LoVo (cell line): Measurements from ENCODE around the gene C12orf54.
"Not testable (repeated sequence)": the region's sequence is repeated elsewhere in the genome, so short reads cannot be mapped to it uniquely, and the experiment has no call there.

Experiments
- DNase-seq: peaks from one replicate; pipeline ENCODE4 v3.0.0-alpha.2; 2016; ENCODE audit warnings: low spot score

Gene C12orf54

DNA sequence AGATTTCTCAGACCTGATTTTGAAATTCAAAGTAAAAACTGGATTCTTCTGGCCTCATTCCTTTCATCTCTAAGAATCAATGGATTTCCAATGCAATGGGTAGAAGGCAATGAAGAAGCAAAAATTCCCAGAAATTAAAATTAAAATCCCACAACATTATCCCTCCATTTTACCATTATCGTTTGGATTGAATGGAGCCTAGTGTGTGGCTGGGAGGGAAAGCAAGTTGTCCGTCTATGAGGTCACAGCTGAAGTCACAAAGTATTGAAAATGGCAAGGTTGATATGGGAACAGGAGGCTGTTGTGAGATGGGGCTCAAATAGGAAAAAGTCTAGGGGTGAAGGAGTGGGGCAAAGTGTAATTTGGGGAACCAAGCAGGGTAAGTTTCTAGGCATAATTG lies at the start of gene C12orf54:
C12orf54 (plus strand) TSS at position 301 of the 400 bp plus-strand sequence. CDS start 799 bp downstream, outside the sequence.
- DNase-seq: no peak

DNA sequence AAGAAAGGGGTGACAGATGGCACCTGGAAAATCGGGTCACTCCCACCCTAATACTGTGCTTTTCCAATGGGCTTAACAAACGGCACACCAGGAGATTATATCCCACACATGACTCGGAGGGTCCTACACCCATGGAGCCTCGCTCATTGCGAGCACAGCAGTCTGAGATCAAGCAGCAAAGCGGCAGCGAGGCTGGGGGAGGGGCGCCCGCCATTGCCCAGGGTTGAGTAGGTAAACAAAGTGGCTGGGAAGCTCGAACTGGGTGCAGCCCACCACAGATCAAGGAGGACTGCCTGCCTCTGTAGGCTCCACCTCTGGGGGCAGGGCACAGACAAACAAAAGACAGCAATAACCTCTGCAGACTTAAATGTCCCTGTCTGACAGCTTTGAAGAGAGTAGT lies 48.3 kb upstream of the C12orf54 start:
- not testable (repeated sequence) for DNase-seq

DNA sequence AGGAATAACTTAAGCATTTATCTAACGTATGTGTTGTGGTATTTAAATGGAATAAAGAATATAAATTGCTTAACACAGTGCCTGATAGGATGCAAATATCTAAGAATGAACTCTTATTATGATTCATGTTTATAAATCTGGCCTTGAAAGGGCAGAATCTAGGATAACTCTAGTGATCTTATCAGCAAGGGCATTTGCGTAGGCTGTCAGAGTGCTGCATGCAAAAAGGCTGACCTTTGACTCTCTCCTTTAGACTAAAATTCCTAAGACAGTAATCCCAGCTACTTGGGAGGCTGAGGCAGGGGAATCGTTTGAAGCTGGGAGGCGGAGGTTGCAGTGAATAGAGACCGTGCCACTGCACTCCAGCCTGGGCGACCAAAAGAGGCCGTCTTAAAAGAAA lies 41.2 kb upstream of the C12orf54 start:
- DNase-seq: no peak

DNA sequence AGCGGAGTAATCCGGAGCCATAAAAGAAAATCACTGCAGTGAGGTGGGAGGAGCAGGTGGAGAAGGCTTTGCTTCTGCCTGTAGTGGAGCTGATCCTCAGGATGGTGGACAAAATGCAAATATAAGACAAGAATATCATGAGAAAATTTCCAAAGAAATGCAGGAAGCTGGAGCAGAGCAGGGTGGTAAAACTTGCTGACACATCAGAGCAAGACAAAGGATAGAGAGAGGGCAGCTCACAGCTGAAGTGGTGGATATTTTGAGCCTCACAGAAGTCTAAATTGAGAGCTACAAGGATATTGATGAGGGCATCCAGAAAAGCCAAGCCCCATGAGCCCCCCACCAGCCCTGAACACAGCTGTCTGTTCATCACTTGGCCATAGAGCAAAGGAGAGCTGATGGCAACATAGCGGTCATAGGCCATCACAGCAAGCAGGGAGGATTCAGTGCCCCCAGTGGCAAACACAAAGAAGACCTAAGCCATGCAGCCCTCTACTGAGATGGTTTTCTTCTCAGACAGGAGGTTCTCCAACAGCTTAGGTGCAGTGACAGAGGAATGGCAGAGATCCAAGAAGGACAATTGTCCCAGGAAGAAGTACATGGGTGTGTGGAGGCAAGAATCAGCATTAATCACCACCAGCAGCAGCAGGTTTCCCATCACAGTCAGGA lies 40.0 kb upstream of the C12orf54 start:
- DNase-seq: no peak

DNA sequence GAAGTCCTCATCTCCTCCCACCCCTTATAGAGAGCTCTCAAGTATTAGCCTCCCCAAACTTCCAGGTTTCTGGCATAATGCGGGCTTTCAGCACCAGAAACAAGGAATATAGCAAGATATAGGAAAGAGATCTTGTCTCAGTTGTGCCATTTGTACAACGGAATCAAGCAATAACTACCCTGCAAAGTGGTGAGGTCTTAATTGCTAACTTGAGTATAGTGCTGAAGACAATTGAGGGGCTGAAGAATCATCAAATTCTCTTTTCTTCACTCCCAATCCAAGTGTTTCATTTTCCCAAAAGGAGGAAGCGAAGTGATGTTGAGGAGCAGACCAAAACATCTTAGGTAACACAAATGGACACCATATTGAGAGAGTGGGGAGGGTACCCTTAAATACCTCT lies 36.8 kb upstream of the C12orf54 start:
- DNase-seq: no peak

DNA sequence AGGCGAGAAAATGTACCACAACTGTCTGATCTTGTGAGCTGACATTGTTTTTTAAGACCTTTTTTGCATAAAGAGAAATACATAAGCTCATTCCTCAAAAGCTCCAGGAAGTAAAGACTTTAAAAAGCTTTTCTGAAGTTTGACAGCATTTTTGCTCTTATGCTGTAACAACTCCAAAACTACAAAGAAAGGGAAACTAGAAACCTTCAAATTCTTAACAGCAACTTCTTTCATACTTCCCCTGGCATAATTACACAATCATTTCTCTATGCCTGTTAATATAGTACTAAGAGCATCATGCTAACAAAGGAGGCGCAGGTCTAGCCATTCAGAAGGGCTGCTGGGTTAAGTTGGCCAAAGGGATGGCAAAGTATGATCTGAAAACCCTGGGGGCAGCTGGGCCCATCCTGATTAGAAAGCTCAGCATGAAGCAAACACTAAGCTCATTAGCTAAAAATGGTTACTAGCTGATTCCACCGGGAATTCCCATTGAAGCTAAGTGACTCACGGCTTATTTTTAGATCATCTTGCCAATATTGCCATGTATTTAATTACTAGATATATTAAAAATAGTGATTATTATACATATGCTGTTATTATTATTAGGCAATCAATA lies 36.0 kb upstream of the C12orf54 start:
- no peak for DNase-seq

DNA sequence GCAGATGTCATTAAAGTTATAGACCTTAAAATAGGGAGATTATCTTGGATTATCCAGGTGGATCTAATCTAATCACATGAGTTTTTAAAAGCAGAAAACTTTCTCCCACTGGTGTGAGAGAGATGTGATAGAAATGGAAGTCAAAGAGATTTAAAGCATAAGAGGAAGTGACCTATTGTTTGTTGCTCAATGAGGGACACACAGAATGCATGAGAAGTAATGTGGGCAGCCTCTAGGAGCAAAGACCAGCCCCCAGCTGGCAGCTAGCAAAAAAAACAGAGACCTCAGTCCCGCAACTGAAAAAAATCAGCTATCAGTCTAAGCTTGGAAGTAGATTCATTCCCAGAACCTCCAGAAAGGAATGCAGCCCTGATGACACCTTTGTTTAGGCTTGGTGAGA lies 34.5 kb upstream of the C12orf54 start:
- no peak for DNase-seq

DNA sequence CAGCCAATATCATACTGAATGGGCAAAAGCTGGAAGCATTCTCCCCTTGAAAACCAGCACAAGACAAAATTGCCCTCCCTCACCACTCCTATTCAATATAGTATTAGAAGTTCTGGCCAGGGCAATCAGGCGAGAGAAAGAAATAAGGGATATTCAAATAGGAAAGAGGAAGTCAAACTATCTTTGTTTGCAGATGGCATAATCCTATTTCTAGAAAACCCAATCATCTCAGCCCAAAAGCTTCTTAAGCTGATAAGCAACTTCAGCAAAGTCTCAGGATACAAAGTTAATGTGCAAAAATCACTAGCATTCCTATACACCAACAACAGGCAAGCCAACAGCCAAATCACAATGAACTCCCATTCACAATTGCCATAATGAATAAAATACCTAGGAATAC lies 30.9 kb upstream of the C12orf54 start:
- no peak for DNase-seq

DNA sequence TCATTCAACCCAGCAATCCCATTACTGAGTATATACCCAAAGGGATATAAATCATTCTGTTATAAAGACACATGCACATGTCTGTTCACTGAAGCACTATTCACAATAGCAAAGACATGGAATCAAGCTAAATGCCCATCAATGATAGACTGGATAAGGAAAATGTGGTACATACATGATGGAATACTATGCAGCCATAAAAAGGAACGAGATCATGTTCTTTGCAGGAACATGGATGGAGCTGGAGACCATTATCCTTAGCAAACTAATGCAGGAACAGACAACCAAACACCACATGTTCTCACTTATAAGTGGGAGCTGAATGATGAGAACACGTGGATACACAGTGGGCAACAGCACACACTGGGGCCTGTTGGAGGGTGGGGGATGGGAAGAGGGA lies 29.3 kb upstream of the C12orf54 start:
- DNase-seq: not testable (repeated sequence)

DNA sequence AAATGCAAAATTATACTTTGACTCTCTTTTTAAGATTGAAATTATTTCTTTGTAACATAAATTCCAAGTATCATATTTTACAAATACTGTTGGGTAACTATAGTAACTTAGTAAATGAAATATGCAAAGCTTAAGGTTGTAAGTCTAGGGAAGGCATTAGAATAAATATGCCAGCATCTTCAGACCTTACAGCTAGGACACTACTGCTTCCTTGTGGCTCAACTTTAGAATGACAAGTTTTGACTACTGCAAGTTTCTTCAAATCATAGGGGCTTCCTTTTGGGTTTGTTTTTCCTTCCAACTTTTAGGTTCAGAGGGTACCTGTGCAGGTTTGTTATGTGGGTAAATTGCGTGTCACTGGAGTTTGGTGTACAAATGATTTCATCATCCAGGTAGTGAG lies 27.6 kb upstream of the C12orf54 start:
- no peak for DNase-seq

DNA sequence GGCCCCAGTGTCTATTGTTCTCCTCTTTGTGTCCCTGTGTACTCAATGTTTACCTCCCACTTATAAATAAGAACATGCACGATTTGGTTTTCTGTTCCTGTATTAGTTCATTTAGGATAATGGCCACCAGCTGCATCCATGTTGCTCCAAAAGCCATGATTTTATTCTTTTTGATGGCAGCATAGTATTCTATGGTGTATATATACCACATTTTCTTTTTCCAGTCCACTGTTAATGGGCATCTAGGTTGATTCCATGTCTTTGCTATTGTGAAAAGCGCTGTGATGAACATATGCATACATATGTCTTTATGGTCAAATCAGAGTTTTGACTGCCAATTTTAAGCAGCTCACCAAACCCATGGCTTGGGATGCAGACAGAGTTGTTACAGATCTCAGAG lies 27.2 kb upstream of the C12orf54 start:
- no peak for DNase-seq

DNA sequence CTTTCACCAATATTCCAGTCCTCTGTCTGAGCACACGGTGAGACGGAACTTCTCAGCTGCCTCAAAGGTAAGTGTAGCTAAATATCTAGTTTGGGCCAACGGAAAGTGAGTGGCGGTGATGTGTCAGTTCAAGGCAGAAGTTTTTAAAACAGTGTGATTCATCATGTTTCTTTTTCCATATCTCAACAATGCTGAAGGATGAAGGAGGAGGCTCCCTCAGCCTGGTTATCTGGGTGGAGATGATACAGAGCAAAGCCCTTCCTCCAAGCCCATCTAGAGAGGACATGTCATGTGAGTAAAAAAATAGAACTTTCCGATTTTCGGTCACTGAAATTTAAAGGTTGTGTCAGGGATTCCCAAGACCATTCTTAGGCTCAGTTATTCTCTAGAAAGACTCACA lies 23.0 kb upstream of the C12orf54 start:
- DNase-seq: no peak

DNA sequence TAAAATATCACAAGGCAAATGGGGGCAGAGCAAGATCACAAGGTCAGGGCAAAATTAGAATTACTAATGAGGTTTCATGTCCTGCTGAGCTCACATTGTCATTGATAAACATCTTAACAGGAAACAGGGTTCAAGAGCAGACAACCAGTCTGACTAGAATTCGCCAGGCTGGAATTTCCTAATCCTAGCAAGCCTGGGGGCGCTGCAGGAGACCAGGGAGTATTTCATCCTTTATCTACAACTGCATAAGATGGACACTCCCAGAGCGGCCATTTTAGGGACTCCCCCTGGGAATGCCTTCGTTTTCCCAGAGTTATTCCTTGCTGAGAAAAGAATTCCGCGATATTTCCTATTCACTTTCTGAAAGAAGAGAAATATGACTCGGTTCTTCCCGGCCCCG lies 13.3 kb upstream of the C12orf54 start:
- not testable (repeated sequence) for DNase-seq

DNA sequence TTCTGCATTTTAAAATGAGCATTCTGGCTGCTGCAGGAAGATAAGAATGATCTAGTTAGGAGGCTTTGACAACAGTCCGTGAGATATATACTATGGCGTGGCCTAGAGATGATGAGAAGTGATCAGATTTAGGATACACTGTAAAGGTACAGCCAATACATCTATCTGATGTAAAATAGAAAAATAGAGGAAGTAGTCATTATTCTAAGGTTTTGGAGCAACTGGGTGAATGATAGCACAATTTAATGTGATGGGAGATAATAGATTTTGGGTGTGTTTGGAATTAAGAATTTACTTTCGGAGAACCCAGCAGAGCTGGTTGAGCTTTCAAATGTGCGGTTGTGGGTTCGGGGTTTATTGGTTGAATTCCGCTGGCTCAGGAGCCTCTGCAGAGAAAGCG lies 10.0 kb upstream of the C12orf54 start, which contains the start of gene ANP32D:
ANP32D (plus strand) TSS at position 301 of the 400 bp plus-strand sequence. CDS start 106 bp downstream, outside the sequence.
- DNase-seq: no peak

DNA sequence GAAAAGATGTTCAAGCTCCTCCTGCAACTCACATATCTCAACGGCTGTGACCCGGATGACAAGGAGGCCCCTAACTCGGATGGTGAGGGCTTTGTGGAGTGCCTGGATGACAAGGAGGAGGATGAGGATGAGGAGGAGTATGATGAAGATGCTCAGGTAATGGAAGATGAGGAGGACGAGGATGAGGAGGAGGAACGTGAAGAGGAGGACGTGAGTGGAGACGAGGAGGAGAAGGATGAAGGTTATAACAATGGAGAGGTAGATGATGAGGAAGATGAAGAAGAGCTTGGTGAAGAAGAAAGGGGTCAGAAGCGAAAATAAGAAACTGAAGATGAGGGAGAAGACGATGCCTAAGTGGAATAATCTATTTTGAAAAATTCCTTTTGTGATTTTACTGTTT lies 9.2 kb upstream of the C12orf54 start:
- no peak for DNase-seq

DNA sequence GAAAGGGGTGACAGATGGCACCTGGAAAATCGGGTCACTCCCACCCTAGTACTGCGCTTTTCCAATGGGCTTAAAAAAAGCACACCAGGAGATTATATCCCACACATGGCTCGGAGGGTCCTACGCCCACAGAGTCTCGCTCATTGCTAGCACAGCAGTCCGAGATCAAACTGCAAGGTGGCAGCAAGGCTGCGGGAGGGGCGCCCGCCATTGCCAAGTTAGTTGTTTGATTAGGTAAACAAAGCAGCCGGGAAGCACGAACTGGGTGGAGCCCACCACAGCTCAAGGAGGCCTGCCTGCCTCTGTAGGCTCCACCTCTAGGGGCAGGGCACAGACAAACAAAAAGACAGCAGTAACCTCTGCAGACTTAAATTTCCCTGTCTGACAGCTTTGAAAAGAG lies 7.8 kb upstream of the C12orf54 start:
- DNase-seq: not testable (repeated sequence)

DNA sequence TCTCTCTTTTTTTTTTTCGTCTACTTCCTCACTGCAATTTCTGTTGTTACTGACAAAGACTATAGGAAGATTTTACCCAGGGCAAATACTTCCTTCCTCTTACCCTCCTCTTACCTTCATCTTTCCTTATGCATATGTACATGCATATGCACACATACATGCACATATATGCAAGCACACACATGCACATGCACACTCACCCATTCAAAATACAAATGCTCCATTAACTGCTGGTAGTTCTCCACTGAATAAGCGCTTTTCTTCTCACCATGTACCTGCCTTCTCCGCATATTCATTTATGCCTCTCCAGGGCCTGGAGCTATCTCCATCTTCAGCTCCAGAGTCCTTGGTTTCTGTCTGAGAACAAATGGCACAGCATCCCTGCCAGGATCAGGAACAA lies 632 bp downstream of the C12orf54 start:
- DNase-seq: no peak

DNA sequence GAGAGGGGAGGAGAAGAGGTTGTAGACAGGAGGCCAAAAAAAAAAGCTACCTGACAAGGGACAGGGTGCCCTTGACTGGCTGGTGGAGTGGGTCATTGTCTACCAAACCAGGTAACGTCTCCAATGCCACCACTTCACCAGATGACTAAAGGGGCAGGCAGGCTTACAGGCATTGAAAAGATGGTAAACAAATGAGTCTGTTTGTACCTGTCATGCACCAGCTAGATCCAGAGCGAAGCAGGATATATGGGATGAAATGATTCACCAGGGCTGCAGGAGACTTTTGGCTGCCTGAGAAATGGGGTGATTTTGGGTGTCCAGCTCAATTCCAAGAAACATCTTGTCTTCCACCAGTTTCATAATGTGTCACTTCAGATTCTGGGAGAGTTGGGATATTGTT lies 4.0 kb downstream of the C12orf54 start:
- no peak for DNase-seq

DNA sequence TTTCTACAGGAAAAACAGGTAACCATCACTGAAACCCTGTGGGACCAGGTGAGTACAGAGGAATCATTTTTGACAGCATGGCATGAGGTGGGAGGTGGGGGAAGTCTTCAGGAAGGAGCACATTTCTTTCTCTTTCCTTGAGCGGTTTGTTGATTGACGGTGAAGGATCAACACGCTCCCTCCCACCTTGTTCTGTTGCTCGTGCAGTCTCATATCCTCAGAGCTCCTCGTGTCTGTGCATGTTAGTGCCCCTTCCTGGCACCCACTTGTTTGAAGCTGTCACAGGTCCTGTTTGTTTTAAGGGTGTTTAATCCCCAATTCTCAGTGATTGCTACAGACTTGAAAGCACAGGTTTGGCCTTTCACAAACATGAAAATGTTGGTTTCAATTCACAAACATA lies 4.4 kb downstream of the C12orf54 start:
- no peak for DNase-seq

DNA sequence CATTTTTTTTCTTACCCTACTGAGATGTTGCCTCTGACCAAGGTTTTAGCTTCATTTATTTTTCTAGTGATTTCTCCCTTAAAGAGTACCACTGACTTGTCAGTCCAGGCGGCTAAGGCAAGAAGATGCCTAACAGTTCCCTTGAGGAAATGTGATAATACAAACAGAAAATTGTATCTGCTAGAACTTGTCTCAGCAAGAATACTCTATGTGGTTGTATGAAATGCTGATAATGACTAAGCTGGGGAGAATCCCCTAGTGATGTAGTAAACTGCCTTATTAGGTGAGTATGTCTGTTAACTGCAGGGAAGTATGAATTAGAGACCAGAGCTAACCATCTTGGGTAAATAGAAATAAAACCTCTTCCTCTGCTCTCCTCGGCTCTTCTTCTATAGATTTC lies 6.7 kb downstream of the C12orf54 start:
- no peak for DNase-seq

DNA sequence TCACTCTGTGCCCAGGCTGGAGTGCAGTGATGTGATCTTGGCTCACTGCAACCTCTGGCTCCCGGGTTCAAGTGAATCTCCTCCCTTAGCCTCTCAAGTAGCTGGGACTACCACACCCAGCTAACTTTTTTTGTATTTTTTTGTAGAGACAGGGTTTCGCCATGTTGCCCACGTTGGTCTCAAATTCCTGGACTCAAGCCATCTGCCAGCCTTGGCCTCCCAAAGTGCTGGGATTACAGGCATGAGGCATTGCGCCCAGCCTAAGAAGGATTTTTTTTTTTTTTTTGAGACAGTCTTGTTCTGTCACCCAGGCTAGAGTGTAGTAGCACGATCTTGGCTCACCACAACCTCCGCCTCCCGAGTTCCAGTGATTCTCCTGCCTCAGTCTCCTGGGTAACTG lies 7.2 kb downstream of the C12orf54 start:
- not testable (repeated sequence) for DNase-seq

DNA sequence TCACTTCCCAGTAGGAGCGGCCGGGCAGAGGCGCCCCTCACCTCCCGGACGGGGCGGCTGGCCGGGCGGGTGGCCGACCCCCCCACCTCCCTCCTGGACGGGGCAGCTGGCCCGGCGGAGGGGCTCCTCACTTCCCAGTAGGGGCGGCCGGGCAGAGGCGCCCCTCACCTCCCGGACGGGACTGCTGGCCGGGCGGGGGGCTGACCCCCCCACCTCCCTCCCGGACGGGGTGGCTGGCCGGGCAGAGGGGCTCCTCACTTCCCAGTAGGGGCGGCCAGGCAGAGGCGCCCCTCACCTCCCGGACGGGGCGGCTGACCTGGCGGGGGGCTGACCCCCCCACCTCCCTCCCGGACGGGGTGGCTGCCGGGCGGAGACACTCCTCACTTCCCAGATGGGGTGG lies 18.0 kb downstream of the C12orf54 start:
- not testable (repeated sequence) for DNase-seq

DNA sequence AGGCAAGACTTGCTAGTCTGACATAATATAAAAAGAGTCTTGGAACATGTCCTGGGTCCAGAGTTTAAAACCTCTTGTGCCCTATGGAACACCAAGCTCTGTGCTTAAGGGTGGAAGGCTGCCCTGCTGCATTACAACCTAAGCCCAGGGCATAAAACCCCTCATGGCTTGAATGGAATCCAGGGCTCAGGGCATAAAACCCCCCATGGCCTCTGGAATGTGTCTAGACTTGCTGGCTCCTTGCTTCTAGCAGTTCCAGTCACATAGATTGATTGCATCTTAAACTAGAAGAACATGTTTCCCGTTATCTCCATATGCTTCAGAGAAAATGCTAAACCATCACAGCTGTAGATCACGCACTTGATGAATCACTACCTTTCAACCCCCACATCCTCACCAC lies 24.5 kb downstream of the C12orf54 start:
- not testable (repeated sequence) for DNase-seq

DNA sequence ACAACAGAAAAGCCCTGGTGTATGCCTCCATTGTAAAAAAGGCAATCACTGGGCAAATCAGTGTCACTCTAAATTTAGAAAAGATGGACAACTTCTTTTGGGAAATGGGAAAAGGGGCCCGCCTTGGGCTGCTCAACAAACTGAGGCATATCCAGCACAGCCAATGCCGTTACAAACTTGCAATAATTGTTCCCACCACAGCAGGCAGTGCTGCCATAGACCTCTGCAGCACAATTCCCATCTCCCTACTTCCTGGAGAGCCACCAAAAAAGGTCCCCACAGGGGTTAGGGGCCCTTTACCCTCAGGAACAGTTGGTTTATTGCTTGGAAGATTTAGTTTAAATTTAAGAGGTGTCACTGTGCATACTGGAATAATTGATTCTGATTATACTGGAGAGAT lies 26.7 kb downstream of the C12orf54 start:
- no peak for DNase-seq
